Esophagus muscularis mucosa (tissue), 4 donors: Measurements from ENCODE around the gene ASXL2. TPM values are rescaled to one million over a fixed set of nuclear protein-coding genes. Genes with fewer than 3 reads are reported as not detected.

Experiments used
- DNase-seq: peaks from one replicate; pipeline ENCODE4 v3.0.0-alpha.2; 2017; ENCODE audit errors: extremely low spot score
- H3K27ac ChIP-seq, 4 donors: fragments of 200-600 bp; sonication (generic); replicated peaks in 1 of 4; 1 replicate in 3 of 4; 2 replicates in 1 of 4; pipeline ENCODE4 v1.5.1; 2016 to 2019; ENCODE audit warnings: mild to moderate bottlenecking in 1 of 4
- H3K27me3 ChIP-seq, 4 donors: fragments of 200-600 bp; sonication (generic); one replicate each; pipeline versions ENCODE4 v1.5.1 to v1.6.0; 2016 to 2019
- H3K36me3 ChIP-seq, 4 donors: fragments of 200-600 bp; sonication (generic); one replicate each; pipeline ENCODE4 v1.5.1; 2016 to 2019
- H3K4me1 ChIP-seq, 4 donors: fragments of 200-600 bp; sonication (generic); one replicate each; pipeline ENCODE4 v1.5.1; 2016 to 2019
- H3K4me3 ChIP-seq, 4 donors: fragments of 200-600 bp; sonication (generic); 1 replicate in 2 of 4; 2 replicates in 2 of 4; pipeline ENCODE4 v1.5.1; 2016 to 2019; ENCODE audit warnings: mild to moderate bottlenecking in 4 of 4, moderate library complexity in 1 of 4
- H3K9me3 ChIP-seq, 4 donors: fragments of 200-600 bp; sonication (generic); 1 replicate in 3 of 4; 2 replicates in 1 of 4; pipeline ENCODE4 v1.5.1; 2016 to 2019
- CTCF ChIP-seq, 3 experiments: fragments of 200-600 bp in 2 of 3; fragments of 450-650 bp in 1 of 3; sonication (generic) in 2 of 3; IDR thresholded peaks; one replicate each; pipeline ENCODE4 v1.5.1; 2017 to 2019; ENCODE audit warnings: antibody characterized with exemption in 3 of 3, mild to moderate bottlenecking in 2 of 3, moderate library complexity in 1 of 3
- EP300 ChIP-seq: sonication (generic); formaldehyde crosslinking; IDR thresholded peaks from one replicate; pipeline ENCODE4 v1.6.1; 2017; ENCODE audit warnings: antibody characterized with exemption
- POLR2A ChIP-seq: fragments of 450-650 bp; IDR thresholded peaks from one replicate; pipeline ENCODE4 v1.6.1; 2017; ENCODE audit warnings: antibody characterized with exemption, moderate library complexity, mild to moderate bottlenecking, low read depth
- POLR2AphosphoS5 ChIP-seq, 2 donors: sonication (generic); formaldehyde crosslinking; IDR thresholded peaks; one replicate each; pipeline ENCODE4 v1.6.1; 2017; ENCODE audit warnings: antibody characterized with exemption in 2 of 2
- WGBS: methylation state at CpG from one replicate; pipeline ENCODE4 v1.1.5; 2018; 5-methylcytosine and 5-hydroxymethylcytosine counted together
- intact Hi-C: fragments of 100-400 bp; cut with DNase I; formaldehyde crosslinking; loops from one replicate; pipeline ENCODE4 v1.15.1; 2023
- total RNA-seq, 4 donors: library from RNA; depleted of rRNA; stranded (reverse); fragments of >200 nt; gene quantifications; one replicate each; pipeline versions ENCODE4 v1.1.0 to v1.2.1, GENCODE V29; 2016

ASXL2 gene
- total RNA-seq, 4 donors from 2014 or later, result 17.4 to 25.1 (median 20.5) TPM

GRCh38 chr2:25756536-25756935 is 121.8 kb downstream of the ASXL2 start:
- Histone ChIP-seq H3K27ac (no peak overlapping the region), H3K4me1 (no peaks in the 10 kb centered on the region), H3K9me3 (no peaks in the 10 kb centered on the region), H3K36me3 (peaks cover 20 to 75% (median 61%) of the 10 kb centered on the region in 4 donors), H3K27me3 (no peaks in the 10 kb centered on the region), H3K4me3 (no peak overlapping the region)
- WGBS, result 91% methylated on average over 4 of the region's 4 CpGs
- intact Hi-C loops, result no loop called here
- no peak for DNase-seq
- TF ChIP-seq POLR2A (no peak), EP300 (no peak), CTCF (IDR thresholded peaks at IDR 0.05) (no peak), POLR2AphosphoS5 (IDR thresholded peaks at IDR 0.05) (no peak)

- Histone ChIP-seq H3K9me3 (no peaks in the 10 kb centered on the region), H3K4me3 (no peak overlapping the region), H3K36me3 (peaks cover 24 to 83% (median 71%) of the 10 kb centered on the region in 4 donors), H3K27me3 (no peaks in the 10 kb centered on the region), H3K27ac (no peak overlapping the region), H3K4me1 (no peaks in the 10 kb centered on the region)
- TF ChIP-seq POLR2A (no peak), POLR2AphosphoS5 (IDR thresholded peaks at IDR 0.05) (no peak), EP300 (no peak), CTCF (IDR thresholded peaks at IDR 0.05) (no peak)
- intact Hi-C loops, result no loop called here
- DNase-seq, result no peak
- 93% methylated on average over 5 of the region's 5 CpGs for WGBS
Measured at GRCh38 chr2:25749676-25750075, 128.6 kb downstream of the ASXL2 start.

GRCh38 chr2:25744055-25744454 is 134.2 kb downstream of the ASXL2 start:
- WGBS, result 95% methylated on average over 8 of the region's 8 CpGs
- Histone ChIP-seq H3K27me3 (no peaks in the 10 kb centered on the region), H3K36me3 (peaks cover 29 to 65% (median 48%) of the 10 kb centered on the region in 4 donors), H3K4me1 (peaks cover 0 to 7% (median 0%) of the 10 kb centered on the region in 4 donors), H3K27ac (no peak overlapping the region), H3K9me3 (no peaks in the 10 kb centered on the region), H3K4me3 (no peak overlapping the region)
- no peak for DNase-seq
- TF ChIP-seq POLR2A, result no peak
- no peak for TF ChIP-seq CTCF (IDR thresholded peaks at IDR 0.05)
- TF ChIP-seq EP300, result no peak
- no peak for TF ChIP-seq POLR2AphosphoS5 (IDR thresholded peaks at IDR 0.05)
- intact Hi-C loops, result no loop called here

GRCh38 chr2:25743132-25743830 is 135.0 kb downstream of the ASXL2 start:
- Histone ChIP-seq H3K27ac (no peak overlapping the region), H3K36me3 (peaks cover 26 to 57% (median 41%) of the 10 kb centered on the region in 4 donors), H3K9me3 (no peaks in the 10 kb centered on the region), H3K4me1 (peaks cover 0 to 7% (median 0%) of the 10 kb centered on the region in 4 donors), H3K4me3 (no peak overlapping the region), H3K27me3 (no peaks in the 10 kb centered on the region)
- intact Hi-C loops, result no loop called here
- DNase-seq, result no peak
- TF ChIP-seq POLR2AphosphoS5 (IDR thresholded peaks at IDR 0.05) (no peak), EP300 (no peak), POLR2A (no peak), CTCF (IDR thresholded peaks at IDR 0.05) (no peak)
- 89% methylated on average over 5 of the region's 5 CpGs for WGBS
